A549 (cell line): ENCODE results near the gene SHISA4. TPM values are rescaled to one million over a fixed set of nuclear protein-coding genes. Genes with fewer than 3 reads are reported as not detected.

Experiments used
- ATAC-seq, 2 experiments: fragments of 200-7000 bp in 1 of 2; fragments of >200 bp in 1 of 2; cut with Nextera tagmentation in 1 of 2; cut with Tn5 transposase in 1 of 2; 3 replicates each; pipeline versions ENCODE4 v1.8.0 to v1.9.1; 2018 to 2020; ENCODE audit warnings: mild to moderate bottlenecking in 1 of 2, moderate library complexity in 1 of 2
- CTCF ChIA-PET: fragments of 300-600 bp; sonication (Branson Sonifier 250); formaldehyde crosslinking; extraction: SDS; loops from one replicate; lab custom pipeline; 2021; ENCODE audit warnings: antibody characterized with exemption, inconsistent platforms; lab: Yijun Ruan, JAX
- POLR2A ChIA-PET: fragments of 350-600 bp; formaldehyde crosslinking; extraction: SDS; loops from one replicate; lab custom pipeline; 2021; ENCODE audit warnings: antibody characterized with exemption, inconsistent platforms; lab: Yijun Ruan, JAX
- DNase-seq, 2 experiments: peaks; one replicate each; pipeline versions ENCODE4 v3.0.0 to v3.0.0-alpha.2; 2011 to 2016; ENCODE audit warnings: low read depth in 1 of 2, low spot score in 1 of 2
- FAIRE-seq: peaks from 2 replicates; lab custom pipeline; 2011; peaks lifted over from hg19 to GRCh38; lab: Jason Lieb, UNC
- H3K27ac ChIP-seq, 2 experiments: fragments of >200 bp; sonication (Bioruptor Twin); formaldehyde crosslinking; 3 replicates each; pipeline ENCODE4 v1.5.1; 2016 to 2017
- H3K4me1 ChIP-seq: fragments of >200 bp; sonication (Bioruptor Twin); formaldehyde crosslinking; 3 replicates; pipeline ENCODE4 v1.6.1; 2016
- H3K4me2 ChIP-seq: fragments of >200 bp; sonication (Bioruptor Twin); formaldehyde crosslinking; 3 replicates; pipeline ENCODE4 v1.6.1; 2016
- H3K4me3 ChIP-seq: fragments of >200 bp; sonication (Bioruptor Twin); formaldehyde crosslinking; 3 replicates; pipeline ENCODE4 v1.5.1; 2016
- H3K9me3 ChIP-seq: fragments of >200 bp; sonication (Bioruptor Twin); formaldehyde crosslinking; 3 replicates; pipeline ENCODE4 v1.6.1; 2016
- ATOH8 ChIP-seq: fragments of 250-450 bp; sonication (Bioruptor Pico); IDR thresholded peaks from 2 replicates; pipeline ENCODE4 v1.5.0; 2020; ENCODE audit warnings: low read depth, mild to moderate bottlenecking, moderate library complexity
- CHD2 ChIP-seq: fragments of 150-350 bp; IDR thresholded peaks from 2 replicates; pipeline ENCODE4 v1.6.1; 2014; ENCODE audit warnings: low read length; ENCODE audit not compliant: partially characterized antibody
- ELK1 ChIP-seq: fragments of 150-350 bp; IDR thresholded peaks from 2 replicates; pipeline ENCODE4 v1.6.1; 2014; ENCODE audit warnings: low read depth, mild to moderate bottlenecking, low read length
- ESRRA ChIP-seq: fragments of 150-350 bp; IDR thresholded peaks from 2 replicates; pipeline ENCODE4 v1.6.1; 2014; ENCODE audit warnings: mild to moderate bottlenecking, low read length, borderline replicate concordance
- FOSL2 ChIP-seq, 2 experiments: fragments of 450-650 bp in 1 of 2; fragments of >200 bp in 1 of 2; sonication (Bioruptor Twin) in 1 of 2; formaldehyde crosslinking; IDR thresholded peaks; 2 replicates each; pipeline versions ENCODE4 v1.5.0 to v1.6.1; 2016 to 2020; ENCODE audit warnings: mild to moderate bottlenecking in 1 of 2, moderate library complexity in 1 of 2
- HOXB13 ChIP-seq: fragments of 250-450 bp; sonication (Bioruptor Pico); IDR thresholded peaks from 2 replicates; pipeline ENCODE4 v1.5.0; 2020; ENCODE audit warnings: low read depth, mild to moderate bottlenecking, moderate library complexity
- NPAS2 ChIP-seq: fragments of 250-450 bp; sonication (Bioruptor Pico); IDR thresholded peaks from 2 replicates; pipeline ENCODE4 v1.8.0; 2022; ENCODE audit warnings: mild to moderate bottlenecking, moderate library complexity, borderline replicate concordance
- NR3C1 ChIP-seq: fragments of >200 bp; sonication (Bioruptor Twin); formaldehyde crosslinking; IDR thresholded peaks from 3 replicates; pipeline ENCODE4 v1.6.1; 2017
- PHF8 ChIP-seq: fragments of 200-600 bp; sonication (generic); IDR thresholded peaks from 2 replicates; pipeline ENCODE4 v1.6.1; 2016; ENCODE audit warnings: low read depth, mild to moderate bottlenecking, antibody characterized with exemption, moderate library complexity, borderline replicate concordance
- RAD21 ChIP-seq, 2 experiments: fragments of >200 bp in 1 of 2; sonication (Bioruptor Twin) in 1 of 2; formaldehyde crosslinking in 1 of 2; IDR thresholded peaks in 1 of 2; conservative IDR thresholded peaks in 1 of 2; 2 replicates in 1 of 2; 3 replicates in 1 of 2; pipeline ENCODE4 v1.6.1; 2012 to 2018; ENCODE audit warnings: inconsistent platforms in 1 of 2
- SMC3 ChIP-seq: fragments of >200 bp; sonication (Bioruptor Twin); formaldehyde crosslinking; IDR thresholded peaks from 3 replicates; pipeline ENCODE4 v1.6.1; 2018; ENCODE audit warnings: inconsistent platforms
- TFCP2L1 ChIP-seq: fragments of 250-450 bp; sonication (Bioruptor Pico); IDR thresholded peaks from 2 replicates; pipeline ENCODE4 v1.5.0; 2021; ENCODE audit warnings: mild to moderate bottlenecking
- ZC3H11A ChIP-seq: fragments of 450-650 bp; IDR thresholded peaks from 2 replicates; pipeline ENCODE4 v1.6.1; 2014; ENCODE audit warnings: antibody characterized with exemption, mild to moderate bottlenecking
- ZFP36 ChIP-seq: fragments of 450-650 bp; IDR thresholded peaks from 2 replicates; pipeline ENCODE4 v1.6.1; 2014; ENCODE audit warnings: borderline replicate concordance; ENCODE audit not compliant: partially characterized antibody
- WGBS: methylation state at CpG from one replicate; pipeline ENCODE4 v1.1.6; 2017; ENCODE audit errors: missing lambda C conversion rate; 5-methylcytosine and 5-hydroxymethylcytosine counted together
- polyA plus RNA-seq, 4 experiments: library from polyadenylated mRNA; depleted of rRNA in 3 of 4; stranded (reverse); fragments of >200 nt; fragmentation: RNase III in 1 of 4; extraction: RNeasy Plus Mini Kit Qiagen cat#74134 plus additional on column Dnase treatment in 1 of 4; gene quantifications; 2 replicates in 3 of 4; 3 replicates in 1 of 4; pipeline ENCODE4 v1.2.3, GENCODE V29; 2011 to 2017
- TF ChIP-seq, protein P1 (sequence below): fragments of >200 bp; sonication (Bioruptor Twin); formaldehyde crosslinking; IDR thresholded peaks from 2 replicates; pipeline ENCODE4 v1.6.1; 2016
- TF ChIP-seq, protein P2 (sequence below): fragments of >200 bp; sonication (Bioruptor Twin); formaldehyde crosslinking; IDR thresholded peaks from 3 replicates; pipeline ENCODE4 v1.5.1; 2016

The SHISA4 gene
- polyA plus RNA-seq, 2 of the 4 experiments (the other 2 are of a cell fraction), result 10.0 to 15.0 TPM

DNA sequence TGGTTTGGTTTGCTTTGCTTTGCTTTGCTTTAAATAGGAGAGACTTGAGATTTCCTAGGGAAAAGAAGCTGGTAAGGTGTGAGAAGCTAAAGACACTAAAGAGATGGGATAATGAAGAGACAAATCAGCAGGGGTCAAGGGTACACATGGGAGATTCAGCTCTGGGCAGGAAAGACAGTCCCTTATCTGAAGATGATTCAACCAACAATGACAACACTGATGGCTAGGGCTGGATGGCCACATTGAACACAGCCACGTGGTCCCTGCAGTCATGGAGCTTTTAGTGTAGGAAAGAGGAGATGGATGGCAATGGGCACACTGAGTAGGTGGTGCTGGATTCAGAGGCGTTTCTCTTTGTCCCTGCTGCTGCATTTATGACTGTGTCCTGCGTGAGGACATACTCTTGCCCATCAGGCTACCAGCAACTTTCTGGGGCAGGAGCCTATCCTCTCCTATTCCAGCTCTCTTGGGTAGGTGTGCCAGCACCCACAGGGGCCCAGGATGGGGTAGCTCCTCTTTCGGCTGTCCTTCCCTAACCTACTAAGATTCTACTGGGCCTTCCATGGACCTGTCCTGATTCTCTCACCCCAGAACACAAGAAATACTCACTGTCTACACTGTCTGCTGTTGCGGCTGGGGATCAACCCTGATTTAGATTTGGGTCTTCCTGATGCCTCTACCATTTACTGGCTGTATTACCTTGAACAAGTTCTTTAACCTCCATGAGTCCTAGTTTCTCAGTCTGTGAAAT, 1.4 kb upstream of the SHISA4 start (continued):
- no peak for TF ChIP-seq RAD21 (conservative IDR thresholded peaks at IDR 0.05 in 1 of 2, IDR thresholded peaks at IDR 0.05 in 1 of 2)
- no peak for TF ChIP-seq CHD2
- TF ChIP-seq, protein P1, sequence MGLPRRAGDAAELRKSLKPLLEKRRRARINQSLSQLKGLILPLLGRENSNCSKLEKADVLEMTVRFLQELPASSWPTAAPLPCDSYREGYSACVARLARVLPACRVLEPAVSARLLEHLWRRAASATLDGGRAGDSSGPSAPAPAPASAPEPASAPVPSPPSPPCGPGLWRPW, result no peak
- TF ChIP-seq NR3C1, result no peak
- TF ChIP-seq, all 56 proteins: peak for 0

DNA sequence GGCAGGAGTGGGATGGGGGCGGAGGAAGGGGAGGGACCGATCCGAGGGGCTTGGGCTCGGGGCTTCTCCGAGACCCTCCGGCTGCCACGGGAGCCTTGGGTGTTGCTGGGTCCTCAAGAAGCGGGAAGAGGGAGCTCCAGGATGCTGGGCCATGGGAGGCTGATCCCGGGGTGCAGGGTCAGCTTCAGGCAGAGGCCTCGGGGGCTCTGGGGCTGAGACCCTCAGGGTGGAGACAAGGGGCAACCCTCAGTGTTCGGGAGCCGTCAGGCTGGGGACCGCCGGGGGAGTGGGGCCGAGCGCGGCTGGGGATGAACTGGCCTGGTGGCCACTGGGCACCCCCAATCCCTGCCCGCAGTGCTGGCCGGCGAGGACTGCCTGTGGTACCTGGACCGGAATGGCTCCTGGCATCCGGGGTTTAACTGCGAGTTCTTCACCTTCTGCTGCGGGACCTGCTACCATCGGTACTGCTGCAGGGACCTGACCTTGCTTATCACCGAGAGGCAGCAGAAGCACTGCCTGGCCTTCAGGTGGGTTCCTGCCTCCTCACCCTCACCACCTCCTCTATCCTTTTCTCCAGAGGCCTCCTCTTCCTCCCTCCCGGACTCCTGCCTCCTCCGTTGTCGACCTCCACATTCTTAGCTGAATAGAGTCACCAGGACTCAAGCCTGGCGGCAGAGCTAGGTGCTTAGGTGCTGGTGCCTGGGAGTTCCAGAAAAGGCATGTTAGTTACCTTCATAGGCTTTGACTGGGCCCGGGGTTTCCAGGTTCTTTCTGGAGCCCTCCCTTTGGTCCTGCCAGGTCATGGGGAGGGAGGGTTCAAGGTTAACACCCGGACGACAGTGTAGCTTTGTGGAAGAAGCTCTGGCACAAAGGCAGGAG, 631 bp downstream of the SHISA4 start:
- DNase-seq, result no peak
- Histone ChIP-seq H3K4me3 (peak overlapping the region; percentile 67), H3K9me3 (no peaks in the 10 kb centered on the region), H3K27ac (peak overlapping the region; percentile 81 to 94), H3K4me1 (peaks cover 28% of the 10 kb centered on the region), H3K4me2 (peak overlapping the region; percentile 92)
- ATAC-seq, result no peak
- no peak for FAIRE-seq
- ChIA-PET CTCF (interaction anchor here (0.6 to 17.1 kb wide), 7 partner anchors 9 to 352 kb away, joined by 3 to 855 read pairs (median 3); partner anchors contain the start of gene RNPEP), POLR2A (interaction anchor here (1.3 kb wide), 1 partner anchor 9 kb away, joined by 3 read pairs; no protein-coding TSS in a partner anchor)
- WGBS, result 57% methylated on average over 24 of the region's 33 CpGs
- TF ChIP-seq, protein P2, sequence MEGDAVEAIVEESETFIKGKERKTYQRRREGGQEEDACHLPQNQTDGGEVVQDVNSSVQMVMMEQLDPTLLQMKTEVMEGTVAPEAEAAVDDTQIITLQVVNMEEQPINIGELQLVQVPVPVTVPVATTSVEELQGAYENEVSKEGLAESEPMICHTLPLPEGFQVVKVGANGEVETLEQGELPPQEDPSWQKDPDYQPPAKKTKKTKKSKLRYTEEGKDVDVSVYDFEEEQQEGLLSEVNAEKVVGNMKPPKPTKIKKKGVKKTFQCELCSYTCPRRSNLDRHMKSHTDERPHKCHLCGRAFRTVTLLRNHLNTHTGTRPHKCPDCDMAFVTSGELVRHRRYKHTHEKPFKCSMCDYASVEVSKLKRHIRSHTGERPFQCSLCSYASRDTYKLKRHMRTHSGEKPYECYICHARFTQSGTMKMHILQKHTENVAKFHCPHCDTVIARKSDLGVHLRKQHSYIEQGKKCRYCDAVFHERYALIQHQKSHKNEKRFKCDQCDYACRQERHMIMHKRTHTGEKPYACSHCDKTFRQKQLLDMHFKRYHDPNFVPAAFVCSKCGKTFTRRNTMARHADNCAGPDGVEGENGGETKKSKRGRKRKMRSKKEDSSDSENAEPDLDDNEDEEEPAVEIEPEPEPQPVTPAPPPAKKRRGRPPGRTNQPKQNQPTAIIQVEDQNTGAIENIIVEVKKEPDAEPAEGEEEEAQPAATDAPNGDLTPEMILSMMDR, result no peak
- TF ChIP-seq HOXB13 (no peak), FOSL2 (IDR thresholded peaks at IDR 0.05) (no peak), FOSL2 (CRISPR knock-in tag; IDR thresholded peaks at IDR 0.05) (no peak), NPAS2 (CRISPR knock-in tag) (no peak), SMC3 (no peak), ESRRA (no peak), ATOH8 (CRISPR knock-in tag) (no peak), ZC3H11A (no peak), PHF8 (no peak)

GRCh38 chr1:201890223-201890622, 1.5 kb downstream of the SHISA4 start:
- DNase-seq (no peak), ATAC-seq (no peak), FAIRE-seq (no peak)
- no peak overlapping the region for H3K4me2 ChIP-seq
- WGBS, result 92% methylated on average over 7 of the region's 7 CpGs
- CTCF ChIA-PET, result interaction anchor here (0.6 to 17.1 kb wide), 7 partner anchors 10 to 353 kb away, joined by 3 to 855 read pairs (median 124); partner anchors contain the start of genes RNPEP and TIMM17A
- peaks cover 19% of the 10 kb centered on the region for H3K4me1 ChIP-seq
- H3K9me3 ChIP-seq, result no peaks in the 10 kb centered on the region
- H3K4me3 ChIP-seq, result no peak overlapping the region
- TF ChIP-seq TFCP2L1, result no peak
- TF ChIP-seq ZFP36, result no peak
- TF ChIP-seq ELK1, result no peak
- no peak overlapping the region for H3K27ac ChIP-seq
- POLR2A ChIA-PET, result no interaction called here
